Vagina (tissue), 2 donors: ENCODE measurements around the gene FNDC5. TPM values are rescaled to one million over a fixed set of nuclear protein-coding genes. Genes with fewer than 3 reads are reported as not detected.

Experiments used
- DNase-seq, 2 donors: peaks; one replicate each; pipeline ENCODE4 v3.0.0-alpha.2; 2017; ENCODE audit errors: extremely low spot score in 2 of 2
- H3K27ac ChIP-seq: fragments of 200-600 bp; sonication (generic); one replicate; pipeline ENCODE4 v1.5.1; 2019
- H3K27me3 ChIP-seq: fragments of 200-600 bp; sonication (generic); one replicate; pipeline ENCODE4 v1.5.1; 2019
- H3K36me3 ChIP-seq, 2 donors: fragments of 200-600 bp; sonication (generic); one replicate each; pipeline ENCODE4 v1.5.1; 2017 to 2019
- H3K4me1 ChIP-seq: fragments of 200-600 bp; sonication (generic); one replicate; pipeline ENCODE4 v1.5.1; 2019
- H3K4me3 ChIP-seq, 2 donors: fragments of 200-600 bp; sonication (generic); 1 replicate in 1 of 2; 2 replicates in 1 of 2; pipeline ENCODE4 v1.5.1; 2016 to 2019
- H3K9me3 ChIP-seq: fragments of 200-600 bp; sonication (generic); one replicate; pipeline ENCODE4 v1.5.1; 2019
- POLR2A ChIP-seq, 2 donors: fragments of 450-650 bp; IDR thresholded peaks; one replicate each; pipeline ENCODE4 v1.6.1; 2017; ENCODE audit warnings: antibody characterized with exemption in 2 of 2, mild to moderate bottlenecking in 2 of 2, moderate library complexity in 2 of 2
- POLR2AphosphoS5 ChIP-seq, 2 donors: sonication (generic); formaldehyde crosslinking; IDR thresholded peaks; one replicate each; pipeline ENCODE4 v1.9.0; 2017; ENCODE audit warnings: antibody characterized with exemption in 2 of 2, mild to moderate bottlenecking in 2 of 2, low read depth in 1 of 2; ENCODE audit not compliant: insufficient read depth in 1 of 2
- intact Hi-C: fragments of 100-400 bp; cut with DNase I; formaldehyde crosslinking; loops from one replicate; pipeline ENCODE4 v1.15.1; 2023
- total RNA-seq: library from RNA; depleted of rRNA; stranded (reverse); fragments of >200 nt; gene quantifications from one replicate; pipeline ENCODE4 v1.2.3, GENCODE V29; 2016
- TF ChIP-seq, protein P1 (sequence below), 3 experiments: fragments of 450-650 bp in 2 of 3; fragments of 200-600 bp in 1 of 3; sonication (generic) in 1 of 3; IDR thresholded peaks; one replicate each; pipeline ENCODE4 v1.5.1; 2017 to 2019; ENCODE audit warnings: antibody characterized with exemption in 3 of 3, mild to moderate bottlenecking in 2 of 3, moderate library complexity in 2 of 3

Gene FNDC5
- total RNA-seq, 1 donor from 2014 or later = 4.7 TPM

GRCh38 chr1:32883338-32884031 is 12.8 kb upstream of the FNDC5 start:
- H3K27ac ChIP-seq = no peak overlapping the region
- intact Hi-C loops = no loop called here
- no peak overlapping the region for H3K4me3 ChIP-seq
- no peaks in the 10 kb centered on the region for H3K9me3 ChIP-seq
- H3K4me1 ChIP-seq = peaks cover 12% of the 10 kb centered on the region
- TF ChIP-seq, protein P1, sequence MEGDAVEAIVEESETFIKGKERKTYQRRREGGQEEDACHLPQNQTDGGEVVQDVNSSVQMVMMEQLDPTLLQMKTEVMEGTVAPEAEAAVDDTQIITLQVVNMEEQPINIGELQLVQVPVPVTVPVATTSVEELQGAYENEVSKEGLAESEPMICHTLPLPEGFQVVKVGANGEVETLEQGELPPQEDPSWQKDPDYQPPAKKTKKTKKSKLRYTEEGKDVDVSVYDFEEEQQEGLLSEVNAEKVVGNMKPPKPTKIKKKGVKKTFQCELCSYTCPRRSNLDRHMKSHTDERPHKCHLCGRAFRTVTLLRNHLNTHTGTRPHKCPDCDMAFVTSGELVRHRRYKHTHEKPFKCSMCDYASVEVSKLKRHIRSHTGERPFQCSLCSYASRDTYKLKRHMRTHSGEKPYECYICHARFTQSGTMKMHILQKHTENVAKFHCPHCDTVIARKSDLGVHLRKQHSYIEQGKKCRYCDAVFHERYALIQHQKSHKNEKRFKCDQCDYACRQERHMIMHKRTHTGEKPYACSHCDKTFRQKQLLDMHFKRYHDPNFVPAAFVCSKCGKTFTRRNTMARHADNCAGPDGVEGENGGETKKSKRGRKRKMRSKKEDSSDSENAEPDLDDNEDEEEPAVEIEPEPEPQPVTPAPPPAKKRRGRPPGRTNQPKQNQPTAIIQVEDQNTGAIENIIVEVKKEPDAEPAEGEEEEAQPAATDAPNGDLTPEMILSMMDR (IDR thresholded peaks at IDR 0.05) = no peak
- TF ChIP-seq POLR2AphosphoS5 (IDR thresholded peaks at IDR 0.05; ENCODE audit: insufficient read depth in 1 of 2, low read depth in 1 of 2) (no peak), POLR2A (IDR thresholded peaks at IDR 0.05) (no peak)
- DNase-seq = no peak
- H3K27me3 ChIP-seq = peaks cover 8% of the 10 kb centered on the region
- H3K36me3 ChIP-seq = no peaks in the 10 kb centered on the region

- TF ChIP-seq, protein P1 (IDR thresholded peaks at IDR 0.05) = no peak
- no peak for TF ChIP-seq POLR2AphosphoS5 (IDR thresholded peaks at IDR 0.05; ENCODE audit: insufficient read depth in 1 of 2, low read depth in 1 of 2)
- no peak for TF ChIP-seq POLR2A (IDR thresholded peaks at IDR 0.05)
- Histone ChIP-seq H3K4me3 (no peak overlapping the region), H3K27me3 (peaks cover 8% of the 10 kb centered on the region), H3K9me3 (no peaks in the 10 kb centered on the region), H3K27ac (no peak overlapping the region), H3K36me3 (no peaks in the 10 kb centered on the region), H3K4me1 (peaks cover 16% of the 10 kb centered on the region)
- DNase-seq = no peak
- intact Hi-C loops = no loop called here
Measured at GRCh38 chr1:32881871-32882850, 11.4 kb upstream of the FNDC5 start.

- no peak for DNase-seq
- H3K36me3 ChIP-seq = no peaks in the 10 kb centered on the region
- no peak overlapping the region for H3K27ac ChIP-seq
- no peak overlapping the region for H3K4me3 ChIP-seq
- TF ChIP-seq POLR2A (IDR thresholded peaks at IDR 0.05) (no peak), POLR2AphosphoS5 (IDR thresholded peaks at IDR 0.05; ENCODE audit: insufficient read depth in 1 of 2, low read depth in 1 of 2) (no peak)
- TF ChIP-seq, protein P1 (IDR thresholded peaks at IDR 0.05) = no peak
- no peaks in the 10 kb centered on the region for H3K9me3 ChIP-seq
- peaks cover 5% of the 10 kb centered on the region for H3K27me3 ChIP-seq
- peaks cover 12% of the 10 kb centered on the region for H3K4me1 ChIP-seq
- intact Hi-C loops = no loop called here
Measured at GRCh38 chr1:32881291-32881690, 10.6 kb upstream of the FNDC5 start.

DNA sequence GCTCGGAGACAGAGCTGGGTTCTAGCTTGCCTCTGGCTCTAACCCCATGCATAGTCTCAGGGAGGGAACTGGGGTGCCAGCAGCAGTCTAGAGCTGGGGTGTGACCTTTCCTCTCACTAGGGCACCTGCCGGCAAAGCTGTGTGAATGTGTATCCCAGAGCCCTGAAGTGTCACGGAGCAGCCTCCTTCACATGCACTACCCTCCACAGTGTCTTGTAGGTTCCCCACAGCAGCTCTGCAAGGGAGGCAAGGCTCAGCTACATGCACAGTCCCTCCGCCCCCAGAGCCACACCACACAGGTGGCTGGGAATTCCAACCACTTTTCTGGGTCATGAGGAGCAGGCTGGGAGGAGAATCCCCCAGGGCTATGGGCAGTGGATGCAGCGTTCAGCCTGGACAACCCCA is 7.9 kb upstream of the FNDC5 start:
- no peak for DNase-seq
- Histone ChIP-seq H3K4me3 (no peak overlapping the region), H3K4me1 (peaks cover 5% of the 10 kb centered on the region), H3K9me3 (no peaks in the 10 kb centered on the region), H3K36me3 (no peaks in the 10 kb centered on the region), H3K27ac (no peak overlapping the region), H3K27me3 (no peaks in the 10 kb centered on the region)
- no peak for TF ChIP-seq POLR2A (IDR thresholded peaks at IDR 0.05)
- TF ChIP-seq, protein P1 (IDR thresholded peaks at IDR 0.05) = no peak
- intact Hi-C loops = loop anchor here (10.0 kb wide), 1 partner anchor 164 kb away; no protein-coding TSS in a partner anchor
